Myocyte (in vitro differentiated cells): ENCODE results near the gene FCN2. TPM values are rescaled to one million over a fixed set of nuclear protein-coding genes. Genes with fewer than 3 reads are reported as not detected.

Experiments
- DNase-seq: peaks from one replicate; pipeline ENCODE4 v3.0.0-alpha.2; 2012; ENCODE audit warnings: low read depth
- polyA plus RNA-seq: library from polyadenylated mRNA; unstranded; fragments of >200 nt; gene quantifications from one replicate; pipeline ENCODE4 v1.2.1, GENCODE V29; 2012; ENCODE audit warnings: missing spikeins
- total RNA-seq: library from RNA; depleted of rRNA; stranded (reverse); fragments of >200 nt; gene quantifications from 2 replicates; pipeline ENCODE4 v1.2.3, GENCODE V29; 2014

FCN2 gene
- total RNA-seq = not detected in 2 replicates
- not detected for polyA plus RNA-seq

DNA sequence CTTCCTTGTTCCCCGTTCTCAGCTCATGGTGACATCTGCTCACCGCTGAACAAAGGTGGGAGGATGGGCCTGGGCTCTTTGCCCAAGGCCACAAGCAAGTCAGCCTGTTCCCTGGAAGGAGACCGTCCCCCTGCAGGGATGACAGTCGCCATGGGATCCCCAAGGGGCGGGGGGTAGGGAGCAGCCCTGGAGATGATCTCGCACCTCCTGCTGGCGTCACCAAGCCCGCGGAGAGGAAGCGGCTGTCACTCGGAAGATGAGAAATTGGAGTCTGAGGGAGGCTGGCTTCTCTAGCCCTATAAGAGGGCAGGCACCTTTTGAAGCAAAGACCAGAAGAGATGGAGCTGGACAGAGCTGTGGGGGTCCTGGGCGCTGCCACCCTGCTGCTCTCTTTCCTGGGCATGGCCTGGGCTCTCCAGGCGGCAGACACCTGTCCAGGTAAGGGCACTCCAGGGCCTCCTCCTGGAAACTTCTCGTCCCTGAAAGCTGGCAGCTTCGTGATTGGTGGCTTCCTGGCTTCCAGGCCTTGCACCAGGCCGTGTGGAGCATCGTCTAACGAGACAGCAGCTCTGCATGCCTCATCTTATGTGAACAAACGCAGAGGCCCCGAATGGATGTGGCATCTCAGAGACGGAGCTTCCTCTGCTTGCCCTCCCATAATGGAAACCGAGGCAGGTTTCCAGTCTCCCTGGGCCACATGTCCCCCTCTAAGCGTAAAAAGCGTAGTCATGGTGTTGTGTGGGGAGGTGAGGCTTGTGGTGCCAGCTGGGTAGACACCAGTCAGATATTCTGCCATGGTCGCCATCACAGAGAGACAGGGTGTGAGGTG lies at the start of gene FCN2:
FCN2 (plus strand) TSS at position 327 of the 829 bp plus-strand sequence; CDS start at position 339, 12 bp downstream.
- no peak for DNase-seq

DNA sequence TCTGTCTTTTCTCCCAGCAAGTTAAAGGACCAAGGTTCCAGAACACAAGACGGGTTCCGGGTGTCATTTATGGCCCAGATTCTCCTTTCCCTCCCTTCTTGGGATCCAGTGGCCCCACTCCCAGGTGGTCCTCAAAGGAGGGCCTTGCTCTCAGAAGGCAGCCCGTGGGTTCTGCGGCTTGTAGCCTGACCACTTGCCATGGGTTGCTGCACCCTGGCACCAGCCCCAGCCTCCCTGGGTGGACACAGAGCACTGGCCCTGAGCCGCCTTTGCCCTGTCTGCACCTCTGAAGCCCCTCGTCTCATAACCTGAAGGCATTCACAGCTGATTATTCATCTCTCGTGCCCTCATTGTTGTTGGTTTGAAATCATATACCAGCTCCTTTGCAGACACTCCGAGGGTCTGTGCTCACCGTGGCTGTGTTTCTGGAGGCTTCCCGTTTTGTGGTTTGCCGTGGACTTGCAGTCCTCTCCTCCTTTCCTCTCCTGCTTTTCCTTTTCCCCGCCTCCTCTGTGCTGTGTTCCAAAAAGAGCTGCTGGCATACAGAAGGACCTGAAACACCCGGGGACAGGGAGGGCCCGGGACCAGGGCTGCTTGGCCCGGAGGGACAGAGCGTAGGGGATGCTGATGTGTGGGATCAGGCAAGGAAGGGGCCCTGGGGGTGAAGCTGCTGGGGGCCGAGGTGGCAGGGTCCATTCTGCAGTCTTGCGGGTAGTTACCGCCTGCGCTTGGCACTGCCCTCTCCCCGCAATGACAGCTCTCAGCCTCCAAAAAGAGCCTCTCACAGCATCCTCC lies 49.5 kb upstream of the FCN2 start:
- no peak for DNase-seq

DNA sequence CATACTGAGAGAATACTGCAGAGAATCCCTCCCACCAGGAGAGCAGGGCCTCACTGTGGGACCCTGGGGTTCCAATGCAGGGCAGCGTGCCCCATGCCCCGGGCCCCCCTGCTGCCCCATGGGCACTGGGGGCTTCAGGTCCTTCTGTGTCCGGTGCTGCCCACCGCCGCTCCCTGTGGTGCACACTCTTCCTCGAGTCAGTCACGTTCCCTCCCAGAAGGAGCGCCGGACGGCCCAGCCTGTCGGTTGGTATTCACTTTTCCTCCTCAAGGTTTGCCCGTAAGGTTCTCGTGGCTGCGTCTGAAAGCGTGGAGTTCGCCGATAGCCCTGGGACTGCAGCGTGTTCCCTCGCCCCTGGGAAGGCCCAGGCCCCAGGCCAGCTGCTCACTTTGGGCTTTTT lies 48.1 kb upstream of the FCN2 start:
- DNase-seq = no peak

DNA sequence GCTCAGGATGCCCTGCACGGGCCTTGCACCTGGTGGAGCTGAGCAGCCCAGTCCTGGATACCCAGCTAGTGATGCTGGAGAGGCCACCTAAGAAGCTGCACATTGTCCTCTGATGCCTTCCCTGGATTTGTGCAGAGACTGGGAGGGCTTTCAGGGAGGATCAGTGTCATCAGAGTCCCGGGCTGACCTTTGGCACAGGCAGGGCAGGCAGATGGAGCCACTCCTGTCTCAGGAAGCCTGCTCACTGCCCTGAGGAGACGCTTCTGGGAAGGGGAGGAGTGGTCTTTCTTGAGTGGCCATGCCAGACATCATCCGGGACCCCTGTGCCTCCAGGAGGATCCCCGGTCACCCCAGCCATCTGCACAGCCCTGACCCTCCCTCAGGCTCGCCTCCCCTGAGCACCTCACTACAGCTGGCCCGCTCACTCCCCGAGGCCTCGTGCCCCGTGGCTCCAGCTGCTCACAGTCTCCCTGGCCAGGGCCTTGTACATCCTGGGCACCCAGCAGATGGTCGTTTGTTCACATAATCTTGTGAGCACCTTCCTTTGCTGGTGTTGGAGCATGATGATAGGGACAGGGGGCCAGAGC lies 47.2 kb upstream of the FCN2 start:
- DNase-seq = no peak

DNA sequence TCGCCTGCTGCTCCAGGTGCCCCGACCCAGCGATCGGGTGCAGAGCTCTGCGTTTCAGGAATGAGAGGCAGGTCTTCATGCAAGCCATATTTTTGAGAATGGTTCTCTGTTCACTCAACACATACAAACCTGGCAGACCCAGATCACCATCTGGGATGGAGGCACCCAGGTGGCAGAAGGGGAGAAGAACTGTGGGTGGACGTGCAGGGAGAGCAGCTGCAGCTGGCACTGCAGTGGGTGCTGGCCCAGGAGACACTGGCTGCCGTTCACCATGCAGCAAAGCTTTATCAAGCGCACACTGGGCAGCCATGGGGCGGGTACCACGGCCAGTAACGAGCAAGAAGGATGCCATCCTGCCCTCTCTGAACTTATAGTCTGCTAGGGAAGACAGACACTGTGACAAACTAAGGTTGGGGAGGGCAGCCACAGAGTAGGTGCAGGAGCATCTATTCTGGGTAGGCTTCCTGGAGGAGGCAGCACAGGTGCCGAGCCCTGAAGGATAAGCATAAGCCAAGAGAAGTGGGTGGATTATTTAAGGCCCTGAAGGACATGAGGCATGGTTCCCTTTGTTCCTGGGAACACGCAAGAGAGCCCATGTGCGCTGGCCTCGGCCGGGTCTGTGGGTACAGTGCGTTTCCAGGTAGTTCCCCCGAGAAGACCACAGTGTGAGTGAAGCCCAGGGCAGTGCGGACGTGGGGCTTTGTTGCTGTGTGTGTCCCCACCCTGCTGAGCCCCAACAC lies 46.2 kb upstream of the FCN2 start:
- DNase-seq = no peak

DNA sequence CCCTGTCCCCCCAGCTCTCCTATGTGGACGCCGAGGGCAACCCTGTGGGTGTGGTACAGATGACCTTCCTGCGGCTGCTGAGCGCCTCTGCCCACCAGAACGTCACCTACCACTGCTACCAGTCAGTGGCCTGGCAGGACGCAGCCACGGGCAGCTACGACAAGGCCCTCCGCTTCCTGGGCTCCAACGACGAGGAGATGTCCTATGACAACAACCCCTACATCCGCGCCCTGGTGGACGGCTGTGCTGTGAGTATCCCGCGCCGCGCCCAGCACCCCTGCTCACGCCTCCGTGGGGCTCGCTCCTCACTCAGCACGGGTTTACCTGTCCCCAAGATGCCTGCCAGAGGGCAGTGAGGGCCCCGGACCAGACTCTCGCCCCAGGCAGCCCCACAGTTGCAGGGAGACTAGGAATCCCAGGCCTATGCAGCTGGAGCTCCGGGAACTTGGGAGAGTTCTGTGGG lies 45.6 kb upstream of the FCN2 start:
- DNase-seq = no peak

DNA sequence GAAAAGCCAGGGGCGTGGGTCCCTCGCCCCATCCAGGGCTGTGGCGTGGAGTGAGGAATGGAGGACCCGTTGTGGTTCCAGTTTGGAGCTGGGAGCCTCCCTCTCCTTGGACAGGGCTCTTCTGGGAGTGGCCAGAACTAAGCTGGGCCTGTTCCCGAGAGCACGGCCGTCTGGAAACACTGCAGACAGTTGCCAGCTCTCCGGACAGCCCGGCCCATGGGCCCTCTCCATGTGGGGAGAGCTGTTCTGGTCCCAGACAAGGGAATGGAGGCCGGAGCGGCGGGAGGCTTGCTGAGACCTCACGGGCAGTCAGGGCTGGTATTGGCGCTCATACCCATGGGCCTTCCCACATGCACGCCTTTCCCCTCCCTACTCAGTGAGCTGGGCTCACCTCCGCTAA lies 45.2 kb upstream of the FCN2 start:
- no peak for DNase-seq

DNA sequence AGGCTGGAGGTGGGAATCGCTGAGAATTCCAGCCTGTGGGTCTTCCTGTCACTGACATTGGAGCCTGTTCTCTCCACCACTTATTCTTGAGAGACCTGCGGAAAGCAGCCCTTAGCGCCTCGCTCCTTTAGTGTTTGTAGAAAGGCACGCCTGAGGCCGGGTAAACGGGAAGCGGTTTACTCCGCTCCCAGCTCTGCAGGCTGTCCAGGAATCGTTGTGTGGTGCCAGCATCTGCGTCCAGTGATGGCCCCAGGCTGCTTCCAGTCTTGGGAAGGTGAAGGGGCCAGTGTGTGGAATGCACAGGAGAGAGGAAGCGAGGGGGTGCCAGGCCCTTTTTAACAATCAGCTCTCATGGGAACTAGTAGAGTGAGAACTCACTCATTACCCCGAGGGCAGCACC lies 44.6 kb upstream of the FCN2 start:
- DNase-seq = no peak

DNA sequence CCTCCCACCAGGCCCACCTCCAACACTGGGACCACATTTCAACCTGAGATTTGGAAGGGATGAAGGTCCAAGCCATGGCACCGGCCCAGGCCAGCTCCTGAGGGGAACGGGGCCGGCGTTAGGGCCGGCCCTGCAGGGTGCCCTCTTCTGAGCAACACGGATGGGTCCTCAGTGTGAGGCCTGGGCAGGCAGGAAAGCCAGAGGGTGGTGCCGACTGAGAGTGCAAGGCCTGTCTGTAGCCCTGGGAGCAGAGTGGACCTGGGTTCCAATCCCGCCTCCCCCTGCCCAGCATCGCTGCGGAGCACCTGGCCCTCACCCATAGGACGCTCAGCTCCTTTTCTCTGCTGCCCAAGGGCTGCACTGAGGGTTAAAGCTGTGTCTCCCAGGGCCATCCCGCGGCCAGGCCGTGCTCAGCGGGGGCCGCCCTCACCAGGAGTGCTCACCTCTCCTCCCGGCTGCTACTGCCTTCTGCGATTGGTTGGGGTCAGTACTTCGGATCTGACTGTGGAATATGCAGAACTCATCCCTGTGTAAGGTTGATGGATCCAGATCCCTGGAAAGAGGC lies 44.1 kb upstream of the FCN2 start:
- DNase-seq = no peak

DNA sequence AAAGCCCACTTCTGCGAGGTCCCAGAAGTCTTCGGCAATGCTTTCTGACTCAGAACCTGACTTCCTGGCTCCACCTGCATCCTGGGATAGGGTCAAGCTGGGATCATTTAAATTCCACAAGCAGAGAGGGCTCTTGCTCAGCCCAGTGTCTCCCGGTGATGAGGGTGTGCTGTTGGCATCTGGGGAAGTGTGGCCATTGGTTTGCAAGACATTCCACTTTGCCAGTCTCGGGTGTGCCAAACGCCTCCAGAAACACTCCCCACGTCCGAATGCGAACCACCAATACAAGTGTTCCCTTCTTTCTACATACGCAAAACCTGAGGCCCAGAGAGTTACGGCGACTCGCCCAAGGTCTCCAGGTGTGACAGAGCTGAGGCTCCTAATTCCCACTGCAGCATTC lies 43.1 kb upstream of the FCN2 start:
- no peak for DNase-seq

DNA sequence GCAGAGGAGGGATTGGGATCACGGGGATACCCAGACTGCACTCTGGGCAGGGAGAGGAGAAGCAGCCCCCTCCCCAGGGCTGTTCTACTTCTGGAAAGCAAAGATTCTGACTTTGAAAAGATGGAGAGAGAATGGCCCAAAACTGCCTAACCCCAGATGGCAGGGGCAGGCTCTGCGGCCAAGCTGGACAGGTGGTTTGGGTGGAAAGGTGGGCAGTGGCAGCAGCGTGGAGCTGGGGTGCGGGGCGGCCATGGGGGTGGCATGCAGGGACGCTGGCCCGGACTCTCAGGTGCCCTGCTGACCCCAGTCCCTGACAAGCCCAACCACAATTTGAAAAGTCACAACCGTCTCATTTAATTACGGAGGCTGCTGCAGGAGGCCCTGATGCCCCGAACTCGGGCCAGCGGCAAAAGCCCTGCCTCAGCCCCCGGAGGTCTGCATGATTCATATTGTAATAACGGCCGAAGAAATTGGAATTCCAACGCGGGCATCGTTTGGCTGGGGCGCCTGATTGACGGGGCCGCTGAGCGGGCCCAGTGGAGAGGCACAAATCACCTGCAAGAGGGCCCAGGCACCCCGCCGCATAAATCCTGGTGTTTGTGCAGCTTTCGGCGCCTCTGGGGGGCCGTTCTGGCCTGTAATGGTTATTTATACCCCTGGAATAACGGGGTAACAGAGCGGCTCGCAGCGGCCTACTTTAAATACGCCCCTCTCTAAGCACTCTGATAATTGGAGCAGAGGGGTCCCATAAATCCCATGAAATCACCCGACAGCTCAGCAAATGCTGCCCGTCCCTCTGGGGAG lies 41.8 kb upstream of the FCN2 start:
- no peak for DNase-seq

DNA sequence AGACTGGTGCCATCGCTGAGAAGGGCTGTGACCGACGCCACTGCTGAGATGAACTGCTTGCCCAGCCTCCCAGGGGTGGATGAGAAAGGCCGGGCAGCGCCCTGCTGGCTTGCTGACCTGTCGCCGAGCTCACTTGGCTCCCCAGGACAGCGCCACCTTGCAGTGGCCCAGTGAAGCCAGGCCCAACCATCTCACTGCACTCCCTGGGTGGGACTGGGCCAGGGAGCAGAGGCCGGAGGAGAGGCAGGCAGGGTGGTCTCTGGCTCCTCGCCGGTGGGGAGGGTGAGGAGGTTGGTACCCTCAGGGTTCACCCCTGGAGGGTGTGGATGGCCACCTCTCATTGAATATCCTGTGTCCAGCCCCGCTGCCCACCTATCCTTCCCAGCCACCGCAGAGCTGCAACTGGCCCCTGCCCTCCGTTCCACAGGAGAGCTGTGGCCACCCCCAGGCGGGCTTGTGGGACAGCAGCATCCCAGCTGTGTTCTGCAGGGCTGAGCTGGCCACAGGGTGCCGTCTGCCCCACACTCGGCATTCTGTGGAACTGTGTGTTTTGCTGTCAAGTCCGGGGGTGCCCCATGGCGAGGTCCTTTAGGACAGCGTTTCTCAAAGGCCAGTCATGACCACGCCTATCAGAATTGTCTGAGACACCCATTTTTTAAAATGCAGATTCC lies 41.0 kb upstream of the FCN2 start:
- no peak for DNase-seq

DNA sequence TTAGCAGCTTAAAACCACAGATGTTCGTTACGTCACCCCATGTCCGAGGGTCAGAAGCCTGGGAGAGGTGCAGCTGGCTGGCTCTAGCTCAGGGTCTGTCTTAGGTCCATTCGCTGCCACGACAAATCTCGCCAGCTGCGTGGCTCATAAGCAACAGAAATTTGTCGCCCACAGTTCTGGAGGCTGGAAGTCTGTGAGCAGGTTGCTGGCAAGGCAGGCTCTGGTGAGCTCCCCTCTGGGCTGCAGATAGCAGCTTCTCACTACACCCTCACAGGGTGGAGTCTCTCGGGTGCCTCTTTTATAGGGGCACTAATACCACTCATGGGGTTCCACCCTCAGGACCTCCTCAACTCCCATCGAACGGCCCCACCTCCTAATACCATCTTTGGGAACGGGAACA lies 40.1 kb upstream of the FCN2 start:
- DNase-seq = no peak

DNA sequence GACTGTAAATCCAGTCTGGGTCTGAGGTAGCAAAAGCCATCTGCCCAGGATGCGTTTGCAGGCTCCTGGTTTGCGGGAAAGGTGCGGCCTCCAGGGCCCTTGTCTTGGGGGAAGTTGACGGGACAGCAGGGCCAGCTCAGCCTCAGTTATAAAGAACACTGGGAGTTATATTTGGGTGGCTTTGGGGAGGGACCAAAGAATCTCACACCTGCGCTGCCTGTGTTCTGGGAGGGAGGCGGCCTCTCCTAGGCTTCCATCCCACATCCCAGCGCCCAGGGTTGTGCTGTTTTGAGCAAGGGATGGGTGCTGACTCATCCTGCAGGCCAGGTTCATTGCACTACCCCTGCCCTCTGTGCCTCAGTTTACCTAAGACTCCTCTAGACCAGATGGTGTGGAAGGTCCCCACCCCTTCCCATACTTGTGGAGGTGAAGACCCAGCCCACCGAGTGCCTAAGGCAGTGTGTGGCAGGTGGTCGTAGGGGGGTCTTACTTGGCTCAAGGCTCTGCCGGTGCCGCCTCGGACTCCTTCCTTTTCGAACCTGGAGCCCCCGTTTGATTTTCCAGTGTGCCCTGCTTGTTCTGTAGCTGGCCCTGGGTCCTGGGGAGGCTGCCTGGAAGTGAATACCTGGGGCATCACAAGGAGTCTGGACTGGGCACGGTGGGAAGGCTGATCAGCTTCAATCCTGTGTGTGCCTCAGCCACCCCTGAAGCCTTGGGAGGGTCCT lies 39.3 kb upstream of the FCN2 start:
- DNase-seq = no peak

DNA sequence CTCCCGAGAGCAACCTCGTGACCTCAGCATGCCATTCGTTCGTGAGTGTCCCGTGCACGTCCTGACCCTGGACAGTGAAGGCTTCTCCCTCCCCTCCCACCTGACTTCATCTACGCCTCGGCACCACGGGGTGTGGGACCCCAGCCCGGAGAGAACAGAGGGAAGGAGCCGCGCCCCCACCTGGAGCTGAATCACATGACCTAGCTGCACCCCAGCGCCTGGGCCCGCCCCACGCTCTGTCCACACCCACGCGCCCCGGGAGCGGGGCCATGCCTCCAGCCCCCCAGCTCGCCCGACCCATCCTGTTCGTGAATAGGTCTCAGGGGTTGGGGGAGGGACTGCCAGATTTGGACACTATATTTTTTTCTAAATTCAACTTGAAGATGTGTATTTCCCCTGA lies 38.3 kb upstream of the FCN2 start:
- no peak for DNase-seq

DNA sequence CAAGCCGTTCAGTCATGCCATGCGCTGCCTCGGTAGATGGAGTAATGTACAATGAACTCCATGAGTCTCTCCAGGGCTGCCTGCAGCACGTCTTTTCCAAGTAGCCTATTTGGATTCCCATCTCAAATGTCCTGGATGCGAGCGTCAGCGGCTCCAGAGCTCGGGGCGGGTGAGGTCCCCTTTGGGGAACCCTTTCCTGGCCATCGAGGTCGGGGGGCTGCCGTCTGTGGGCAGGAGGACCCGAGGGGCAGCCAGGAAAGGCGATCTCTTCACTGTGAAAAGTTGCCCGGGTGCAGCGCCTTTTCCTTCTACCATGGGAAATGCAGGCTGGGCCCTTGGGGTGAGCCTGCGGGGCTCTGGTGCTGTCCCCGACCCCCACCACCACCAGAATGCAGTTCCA lies 36.9 kb upstream of the FCN2 start:
- DNase-seq = no peak

DNA sequence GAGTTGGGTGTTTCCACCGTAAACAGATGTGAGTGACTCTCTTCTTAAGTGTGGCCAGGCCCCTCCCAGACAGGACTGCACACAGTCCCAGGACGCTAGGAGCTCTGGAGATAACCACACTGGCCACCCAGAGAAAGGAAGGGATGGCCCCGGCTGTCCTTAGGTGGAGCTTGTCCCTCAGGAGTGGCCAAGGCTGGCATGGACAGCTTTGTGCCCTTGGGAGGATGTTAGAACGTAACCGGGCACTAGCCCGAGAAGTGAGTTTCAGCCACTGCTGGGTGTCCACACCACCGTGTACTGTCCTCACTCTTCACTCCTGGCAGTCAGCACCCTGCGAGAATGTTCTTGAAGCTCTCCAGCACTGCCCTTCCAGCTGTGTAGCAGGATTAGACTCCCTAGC lies 35.8 kb upstream of the FCN2 start:
- no peak for DNase-seq

DNA sequence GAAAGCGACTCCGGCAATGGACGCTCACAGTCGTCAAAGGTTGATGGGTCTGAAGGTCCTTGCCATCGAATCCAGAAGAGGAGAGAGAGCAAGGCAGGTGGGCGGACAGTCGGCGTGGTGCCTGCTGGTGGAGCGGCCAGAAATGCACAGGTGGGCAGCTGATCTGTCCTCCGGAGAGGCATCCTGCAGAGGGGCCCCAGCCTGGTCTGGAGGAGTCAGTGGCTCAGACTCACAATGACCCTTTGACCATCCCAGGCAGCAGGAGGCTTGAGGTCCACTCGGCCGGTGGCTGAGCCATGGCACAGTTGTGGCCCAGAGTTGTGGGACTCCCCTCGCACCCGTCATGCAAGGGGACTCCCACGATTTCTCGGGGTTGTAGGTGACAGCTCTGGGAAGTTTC lies 34.4 kb upstream of the FCN2 start:
- no peak for DNase-seq

DNA sequence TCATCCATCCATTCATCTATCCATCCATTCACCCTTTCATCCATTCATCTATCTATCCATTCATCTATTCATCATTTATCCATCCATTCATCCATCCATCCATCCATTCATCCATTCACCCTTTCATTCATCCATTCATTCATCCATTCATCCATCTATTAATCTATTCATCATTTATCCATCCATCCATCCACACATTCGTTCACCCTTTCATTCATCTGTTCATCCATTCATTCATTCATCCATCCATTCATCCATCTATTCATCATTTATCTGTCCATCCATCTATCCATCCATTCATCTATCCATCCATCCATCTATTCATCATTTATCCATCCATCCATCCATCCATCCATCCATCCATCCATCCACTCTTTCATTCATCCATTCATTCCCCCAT lies 33.9 kb upstream of the FCN2 start:
- no peak for DNase-seq
